ENCODE results near the gene PIP4K2A.

The PIP4K2A gene

DNA sequence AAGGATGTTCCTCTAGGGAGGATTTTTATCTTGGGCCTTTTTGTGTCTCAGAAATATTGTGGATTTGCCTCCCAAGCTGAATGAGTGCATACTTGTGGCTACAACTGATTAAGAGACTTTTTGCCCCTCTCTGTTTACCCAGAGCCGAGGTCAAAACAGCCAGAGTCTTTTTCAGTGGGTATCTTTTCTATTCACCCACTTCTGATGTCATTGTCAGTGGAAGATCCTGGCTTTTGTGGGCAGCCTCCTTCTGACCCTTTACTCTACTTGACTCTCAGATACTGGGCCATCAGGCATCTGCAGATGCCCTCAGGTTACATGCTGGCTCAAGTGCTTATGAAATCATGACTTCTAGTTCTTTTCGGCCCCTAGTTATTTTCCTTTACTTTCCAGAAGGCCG is 19.6 kb upstream of the PIP4K2A start:
- TF ChIP-seq, protein P1, sequence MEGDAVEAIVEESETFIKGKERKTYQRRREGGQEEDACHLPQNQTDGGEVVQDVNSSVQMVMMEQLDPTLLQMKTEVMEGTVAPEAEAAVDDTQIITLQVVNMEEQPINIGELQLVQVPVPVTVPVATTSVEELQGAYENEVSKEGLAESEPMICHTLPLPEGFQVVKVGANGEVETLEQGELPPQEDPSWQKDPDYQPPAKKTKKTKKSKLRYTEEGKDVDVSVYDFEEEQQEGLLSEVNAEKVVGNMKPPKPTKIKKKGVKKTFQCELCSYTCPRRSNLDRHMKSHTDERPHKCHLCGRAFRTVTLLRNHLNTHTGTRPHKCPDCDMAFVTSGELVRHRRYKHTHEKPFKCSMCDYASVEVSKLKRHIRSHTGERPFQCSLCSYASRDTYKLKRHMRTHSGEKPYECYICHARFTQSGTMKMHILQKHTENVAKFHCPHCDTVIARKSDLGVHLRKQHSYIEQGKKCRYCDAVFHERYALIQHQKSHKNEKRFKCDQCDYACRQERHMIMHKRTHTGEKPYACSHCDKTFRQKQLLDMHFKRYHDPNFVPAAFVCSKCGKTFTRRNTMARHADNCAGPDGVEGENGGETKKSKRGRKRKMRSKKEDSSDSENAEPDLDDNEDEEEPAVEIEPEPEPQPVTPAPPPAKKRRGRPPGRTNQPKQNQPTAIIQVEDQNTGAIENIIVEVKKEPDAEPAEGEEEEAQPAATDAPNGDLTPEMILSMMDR (IDR thresholded peaks at IDR 0.05; ENCODE audit: low read depth, low read length, missing control alignments): no peak
- DNase-seq (ENCODE audit: low read depth): no peak
- H3K4me3 ChIP-seq (ENCODE audit: low read depth, low read length): no peak overlapping the region

DNA sequence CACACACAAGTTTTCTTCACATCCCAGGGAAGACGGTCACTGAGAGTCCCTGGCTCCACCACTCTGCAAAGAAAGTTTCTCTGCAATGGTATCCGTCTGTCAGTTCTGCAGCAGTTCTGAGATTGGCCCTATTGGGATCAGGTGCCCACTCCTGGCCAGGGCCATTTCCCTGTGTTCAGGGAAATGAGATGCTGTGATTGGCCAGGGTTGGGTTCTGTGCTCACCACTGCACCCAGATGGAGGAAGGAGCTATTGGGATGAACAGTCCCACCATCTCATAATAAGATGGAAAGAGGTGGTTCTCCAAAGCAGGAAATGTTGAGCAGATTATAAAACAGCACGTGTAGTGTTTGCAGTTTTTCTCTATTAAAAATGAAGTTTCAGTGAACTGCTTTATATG is 13.3 kb upstream of the PIP4K2A start:
- TF ChIP-seq, protein P1 (IDR thresholded peaks at IDR 0.05; ENCODE audit: low read depth, low read length, missing control alignments): no peak
- DNase-seq (ENCODE audit: low read depth): no peak
- no peak overlapping the region for H3K4me3 ChIP-seq (ENCODE audit: low read depth, low read length)

DNA sequence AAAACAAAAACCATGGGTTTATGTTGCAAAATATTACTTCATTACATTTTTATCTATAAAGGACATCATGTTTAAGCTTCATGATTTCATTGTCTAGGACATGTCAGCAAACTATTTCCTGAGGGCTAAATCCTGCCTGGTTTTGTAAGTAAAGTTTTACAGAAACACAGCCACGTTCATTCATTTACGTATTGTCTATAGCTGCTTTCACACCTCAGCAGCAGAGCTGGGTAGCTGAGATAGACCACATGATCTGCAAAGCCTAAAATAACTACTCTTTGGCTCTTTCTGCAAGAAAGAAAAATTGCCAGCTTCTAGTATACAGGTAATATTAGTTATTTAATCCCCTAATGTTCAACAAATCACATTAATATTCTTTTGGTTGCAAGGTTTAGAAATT is 12.7 kb upstream of the PIP4K2A start:
- TF ChIP-seq, protein P1 (IDR thresholded peaks at IDR 0.05; ENCODE audit: low read depth, low read length, missing control alignments): no peak
- no peak overlapping the region for H3K4me3 ChIP-seq (ENCODE audit: low read depth, low read length)
- no peak for DNase-seq (ENCODE audit: low read depth)

DNA sequence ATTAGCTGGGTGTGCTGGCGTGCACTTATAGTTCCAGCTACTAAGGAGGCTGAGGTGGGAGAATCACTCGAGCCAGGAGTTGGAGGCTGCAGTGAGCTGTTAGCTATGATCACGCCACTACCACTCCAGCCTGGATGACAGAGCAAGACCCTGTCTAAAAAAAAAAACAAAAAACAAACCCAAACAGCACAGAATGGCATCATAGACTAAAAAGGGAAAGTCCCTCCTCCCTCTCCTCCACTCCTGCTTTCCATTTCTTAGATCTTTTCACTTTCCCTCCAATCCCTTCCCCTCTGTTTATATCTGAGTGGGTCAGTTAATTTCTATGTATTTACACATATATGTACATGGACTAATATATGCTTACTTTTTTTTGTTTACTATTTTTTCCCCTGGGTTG is 10.4 kb upstream of the PIP4K2A start:
- TF ChIP-seq, protein P1 (IDR thresholded peaks at IDR 0.05; ENCODE audit: low read depth, low read length, missing control alignments): no peak
- DNase-seq (ENCODE audit: low read depth): no peak
- H3K4me3 ChIP-seq (ENCODE audit: low read depth, low read length): no peak overlapping the region

DNA sequence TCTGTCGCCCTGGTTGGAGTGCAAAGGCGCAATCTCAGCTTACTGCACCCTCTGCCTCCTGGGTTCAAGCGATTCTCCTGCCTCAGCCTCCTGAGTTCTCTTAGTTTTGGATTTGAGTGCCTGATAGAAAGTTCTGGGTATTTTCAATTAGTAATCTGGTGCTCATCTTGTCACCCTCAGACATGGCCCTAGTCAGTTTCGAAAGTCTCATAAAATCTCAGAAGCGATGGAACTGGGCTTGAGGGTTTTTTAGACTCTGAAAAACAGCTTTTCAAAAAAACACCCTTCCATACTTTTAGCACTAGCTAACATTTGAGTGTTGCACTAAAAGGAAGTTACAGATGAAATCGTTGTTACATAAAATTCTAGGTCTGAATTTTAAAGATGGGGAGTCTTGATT is 9.4 kb upstream of the PIP4K2A start:
- DNase-seq (ENCODE audit: low read depth): peak; percentile 59
- TF ChIP-seq, protein P1 (IDR thresholded peaks at IDR 0.05; ENCODE audit: low read depth, low read length, missing control alignments): no peak
- no peak overlapping the region for H3K4me3 ChIP-seq (ENCODE audit: low read depth, low read length)

DNA sequence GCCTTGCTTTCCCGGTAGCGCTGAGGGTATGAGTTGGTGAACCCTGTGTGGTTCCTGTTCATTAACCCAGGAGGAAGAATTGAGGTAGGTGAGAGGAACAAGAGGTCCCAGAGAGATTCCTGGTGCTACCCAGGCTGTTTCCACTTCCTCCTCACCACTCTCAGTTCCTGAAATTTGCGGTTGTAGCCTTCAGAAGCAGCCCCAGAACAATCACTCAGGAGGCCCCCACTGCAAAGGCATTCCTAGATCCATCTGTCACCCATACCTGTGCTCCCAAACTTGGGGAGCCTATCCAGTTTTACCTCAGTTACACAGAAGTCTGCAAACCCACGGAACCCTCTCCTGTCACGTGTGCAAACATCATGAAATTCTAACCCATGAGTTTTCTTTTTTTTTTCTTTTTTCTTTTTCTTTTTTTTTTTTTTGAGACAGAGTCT is 9.0 kb upstream of the PIP4K2A start:
- peak; percentile 72 for DNase-seq (ENCODE audit: low read depth)
- TF ChIP-seq, protein P1 (IDR thresholded peaks at IDR 0.05; ENCODE audit: low read depth, low read length, missing control alignments): no peak
- H3K4me3 ChIP-seq (ENCODE audit: low read depth, low read length): no peak overlapping the region; the same call in 1 of the 2 replicates

DNA sequence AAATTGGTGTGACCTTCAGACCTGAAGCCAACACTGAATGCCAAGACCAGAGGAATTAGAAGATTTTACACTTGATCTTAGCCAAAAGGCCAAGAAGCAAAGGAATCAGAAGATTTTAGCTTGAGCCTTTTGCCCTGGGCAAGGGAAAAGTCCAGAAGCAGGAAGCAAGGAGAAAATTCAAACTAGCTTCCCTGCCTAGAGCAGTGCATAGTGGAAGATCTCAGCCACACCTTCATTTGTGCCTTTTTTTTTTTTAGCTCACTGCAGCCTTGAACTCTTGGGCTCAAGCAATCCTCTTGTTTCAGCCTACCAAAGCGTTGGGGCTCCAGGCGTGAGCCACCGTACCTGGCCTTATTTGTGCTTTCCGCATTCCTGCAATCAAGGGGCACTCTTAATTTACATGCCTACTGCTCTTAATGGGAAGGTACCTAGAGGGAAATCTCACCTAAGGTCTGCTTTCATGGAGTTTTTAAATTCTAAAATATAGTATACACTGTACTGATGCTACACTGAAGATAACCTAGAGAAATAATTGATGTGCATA is 8.3 kb upstream of the PIP4K2A start:
- no peak for DNase-seq (ENCODE audit: low read depth)
- TF ChIP-seq, protein P1 (IDR thresholded peaks at IDR 0.05; ENCODE audit: low read depth, low read length, missing control alignments): no peak
- H3K4me3 ChIP-seq (ENCODE audit: low read depth, low read length): no peak overlapping the region

Data from GM12864 (cell line).